HG02852 (cell line): ENCODE results near the gene POMGNT2.
"Not testable (repeated sequence)": the region's sequence is repeated elsewhere in the genome, so short reads cannot be mapped to it uniquely, and the experiment has no call there.

Experiments
- ATAC-seq: cut with Tn5 transposase; IDR thresholded peaks from one replicate; pipeline ENCODE4 v1.9.1; 2021; ENCODE audit warnings: mild to moderate bottlenecking, moderate library complexity; ENCODE audit not compliant: unreplicated experiment

Gene POMGNT2

GRCh38 chr3:43048470-43048869, 57.4 kb downstream of the POMGNT2 start:
- ATAC-seq: no peak

- no peak for ATAC-seq
Measured at GRCh38 chr3:43046583-43046982, 59.3 kb downstream of the POMGNT2 start.

DNA sequence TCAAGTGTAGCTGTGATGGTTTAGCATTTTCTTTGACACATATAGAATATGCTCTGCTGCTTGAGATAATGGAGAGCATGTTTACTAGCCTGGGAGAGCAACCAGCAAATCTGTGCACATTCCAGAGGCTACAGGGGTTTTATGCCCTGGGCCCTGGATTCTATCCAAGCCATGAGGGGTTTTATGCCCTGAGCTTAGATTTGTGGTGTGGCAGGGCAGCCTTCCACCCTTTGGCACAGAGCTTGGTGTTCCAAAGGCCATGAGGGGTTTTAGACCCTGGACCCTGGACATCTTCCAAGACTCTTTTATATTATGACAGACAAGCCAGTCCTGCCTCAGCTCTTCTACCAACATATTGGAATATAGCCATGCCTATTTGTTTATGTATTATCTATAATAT, 60.8 kb downstream of the POMGNT2 start:
- not testable (repeated sequence) for ATAC-seq

DNA sequence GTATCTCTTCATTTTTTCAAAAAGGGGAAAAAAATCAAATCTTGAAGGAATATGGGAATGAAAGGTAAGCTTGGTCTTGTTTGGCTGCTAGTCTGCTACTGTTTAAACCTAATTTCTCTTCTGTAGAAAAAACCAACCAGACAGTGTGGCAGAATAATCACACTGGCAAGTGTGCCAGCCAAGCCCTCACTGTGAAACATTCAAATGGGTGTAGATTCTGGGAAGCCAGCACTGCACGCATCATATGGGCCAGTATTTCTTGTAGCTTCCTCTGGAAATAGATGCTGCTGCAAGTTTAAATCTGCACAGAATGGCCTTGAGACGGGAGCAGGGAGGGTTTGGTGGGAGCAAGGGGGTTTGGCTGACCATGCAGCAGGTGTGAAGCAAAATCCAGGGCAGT, 62.1 kb downstream of the POMGNT2 start:
- ATAC-seq: no peak

DNA sequence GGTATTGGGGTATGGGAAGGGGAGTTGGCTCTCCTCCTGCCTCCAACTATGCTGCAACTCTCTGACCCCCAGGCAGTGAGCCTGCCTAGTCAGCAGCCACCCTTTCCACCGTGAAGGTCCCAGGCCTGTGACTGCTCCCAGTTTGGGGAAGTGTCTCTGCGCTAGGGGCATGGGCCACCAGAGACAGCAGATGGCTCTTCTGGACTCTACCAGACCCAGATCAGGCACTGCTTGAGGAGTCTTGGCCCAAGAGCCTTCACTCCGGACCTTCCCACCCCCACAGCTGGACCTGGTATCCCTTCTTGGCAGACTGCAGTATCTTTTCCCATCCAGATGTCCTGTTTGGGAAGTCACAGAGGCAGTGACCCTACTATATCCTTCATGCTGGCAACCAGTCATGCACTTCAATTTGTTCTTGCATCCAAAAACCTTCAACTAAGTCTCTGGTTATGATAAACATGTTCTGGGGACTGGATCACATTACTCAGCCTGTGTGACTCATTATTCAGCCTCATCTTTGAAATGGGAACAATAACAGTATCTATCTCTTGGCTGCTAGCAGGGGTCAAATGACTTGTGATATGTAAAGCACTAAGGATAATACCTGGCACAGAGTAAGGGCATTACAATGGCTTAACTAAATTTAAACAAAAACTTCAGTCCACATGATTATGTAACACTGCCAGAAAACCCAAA, 62.7 kb downstream of the POMGNT2 start:
- ATAC-seq: no peak

DNA sequence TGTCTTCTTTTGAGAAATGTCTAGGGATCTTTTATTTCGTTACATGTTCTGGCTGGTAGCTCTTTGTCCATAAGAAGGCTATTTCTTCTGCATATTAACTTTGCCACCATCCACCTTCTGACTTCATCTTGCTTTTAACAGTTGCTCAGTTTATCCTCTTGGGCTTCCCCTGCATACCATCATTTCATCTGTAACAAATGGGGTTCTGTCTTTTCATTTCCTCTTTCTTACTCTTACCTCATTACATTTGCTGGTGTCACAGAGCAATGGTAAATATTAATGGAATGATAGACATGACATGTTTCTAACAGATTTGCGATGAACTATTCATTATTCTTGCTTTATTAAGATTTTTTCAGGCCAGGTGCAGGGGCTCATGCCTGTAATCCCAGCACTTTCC, 64.4 kb downstream of the POMGNT2 start:
- ATAC-seq: no peak

DNA sequence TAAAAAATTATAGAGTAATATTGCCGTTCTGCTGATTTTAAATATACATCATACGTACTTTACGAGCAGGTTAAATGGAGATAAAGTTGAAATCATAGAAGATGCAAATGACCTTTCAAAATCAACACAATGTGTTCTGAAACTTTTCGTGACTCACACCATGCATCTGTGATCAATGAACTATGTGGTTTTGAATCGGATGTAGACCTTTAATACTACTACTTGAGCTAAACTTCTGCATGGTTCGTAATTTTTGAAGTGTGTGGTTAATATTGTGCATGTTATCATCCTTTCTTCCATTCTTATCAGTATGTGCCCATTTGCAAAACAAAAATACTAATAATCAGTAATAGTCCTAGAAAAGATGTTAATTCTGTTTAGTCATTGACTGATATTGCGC, 67.9 kb downstream of the POMGNT2 start:
- ATAC-seq: no peak

GRCh38 chr3:43036621-43037423, 69.1 kb downstream of the POMGNT2 start:
- ATAC-seq: no peak

- no peak for ATAC-seq
Measured at GRCh38 chr3:43035801-43036365, 70.0 kb downstream of the POMGNT2 start.

- ATAC-seq: no peak
Measured at GRCh38 chr3:43034911-43035310, 71.0 kb downstream of the POMGNT2 start.

- ATAC-seq: no peak
Measured at GRCh38 chr3:43034200-43034599, 71.7 kb downstream of the POMGNT2 start.

DNA sequence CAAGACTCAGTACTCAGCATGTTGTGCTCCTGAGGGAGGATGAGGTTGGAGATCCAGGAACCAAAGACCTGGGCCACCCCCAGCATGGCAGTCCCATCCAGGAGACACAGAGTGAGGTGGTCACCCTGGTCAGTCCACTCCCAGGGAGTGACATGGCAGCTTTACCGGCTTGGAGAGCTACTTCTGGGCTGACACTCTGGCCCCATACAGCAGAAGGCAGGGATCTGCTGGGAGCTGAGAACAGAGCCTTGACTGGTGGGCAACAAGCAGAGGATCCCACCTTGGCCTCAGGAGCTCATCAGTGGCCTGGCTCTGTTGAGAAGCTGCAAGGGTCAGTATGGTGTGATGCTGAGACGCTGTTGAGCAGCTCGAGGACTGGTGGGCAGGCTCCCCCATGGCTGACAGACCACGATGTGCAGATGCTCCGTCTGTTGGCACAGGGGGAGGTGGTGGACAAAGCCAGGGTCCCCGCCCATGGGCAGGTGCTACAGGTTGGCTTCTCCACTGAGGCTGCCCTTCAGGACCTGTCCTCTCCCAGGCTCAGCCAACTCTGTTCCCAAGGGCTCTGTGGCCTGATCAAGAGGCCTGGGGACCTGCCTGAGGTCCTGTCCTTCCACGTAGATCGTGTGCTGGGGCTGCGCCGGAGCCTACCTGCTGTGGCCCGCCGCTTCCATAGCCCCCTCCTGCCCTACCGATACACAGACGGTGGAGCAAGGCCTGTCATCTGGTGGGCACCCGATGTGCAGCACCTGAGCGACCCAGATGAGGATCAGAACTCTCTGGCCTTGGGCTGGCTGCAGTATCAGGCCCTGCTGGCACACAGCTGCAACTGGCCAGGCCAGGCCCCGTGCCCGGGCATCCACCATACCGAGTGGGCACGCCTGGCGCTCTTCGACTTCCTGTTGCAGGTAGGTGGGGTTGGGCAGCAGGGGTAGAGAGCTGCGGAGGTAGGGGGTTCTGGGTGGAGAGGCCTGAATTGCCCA, 72.9 kb downstream of the POMGNT2 start:
- no peak for ATAC-seq

- ATAC-seq: no peak
Measured at GRCh38 chr3:43031889-43032545, 73.9 kb downstream of the POMGNT2 start.

DNA sequence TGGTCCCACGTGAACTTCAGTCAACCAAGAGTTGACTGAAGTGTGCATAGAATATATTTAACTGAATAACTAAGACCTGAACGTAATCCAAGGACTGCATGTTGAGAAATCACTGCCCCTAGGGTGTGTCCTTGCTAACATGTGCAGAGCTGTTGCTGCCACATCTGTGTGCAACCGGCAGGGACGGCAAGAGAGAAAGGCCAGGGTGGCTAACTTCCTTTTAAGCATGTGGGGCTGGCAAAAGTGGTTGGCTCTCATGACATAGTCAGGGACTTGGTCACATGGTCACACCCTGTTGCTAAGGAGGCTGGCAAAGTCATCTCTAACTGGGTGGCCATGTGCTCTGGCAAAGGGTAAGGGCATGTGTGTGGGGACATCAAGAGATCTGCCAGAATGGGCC, 74.4 kb downstream of the POMGNT2 start:
- ATAC-seq: no peak

DNA sequence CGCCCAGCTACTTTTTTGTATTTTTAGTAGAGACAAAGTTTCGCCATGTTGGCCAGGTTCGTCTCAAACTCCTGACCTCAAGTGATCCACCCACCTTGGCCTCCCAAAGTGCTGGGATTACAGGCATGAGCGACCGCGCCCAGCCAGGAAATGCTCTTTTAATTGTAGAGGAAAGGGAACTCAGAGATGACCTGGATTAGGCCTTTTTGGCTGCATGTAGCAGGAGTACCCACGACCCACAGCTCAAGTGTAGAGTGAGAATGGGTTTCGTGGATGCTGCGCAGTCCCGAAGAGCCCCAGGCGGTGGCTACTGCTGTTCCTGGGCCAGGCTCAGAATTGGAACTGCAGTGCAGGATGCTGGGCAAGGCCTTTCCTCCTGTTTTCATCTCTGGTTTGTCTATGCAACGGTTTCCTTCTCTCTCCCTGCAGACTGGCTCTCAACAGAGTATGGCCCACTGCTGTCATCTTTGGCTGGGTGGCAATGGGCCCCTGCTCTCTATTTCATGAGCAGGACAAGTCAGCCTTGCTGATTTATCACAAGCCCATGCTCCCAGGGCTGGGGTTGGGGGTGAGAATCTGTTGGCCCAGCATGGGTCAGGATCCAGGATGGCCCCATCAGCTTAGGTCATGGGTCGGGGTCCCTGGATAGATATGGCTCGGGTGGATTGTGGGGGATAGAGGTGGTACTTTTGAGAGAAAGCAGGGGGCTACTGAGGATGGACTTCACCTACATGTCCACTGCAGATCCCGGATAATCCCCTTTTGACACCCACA, 75.5 kb downstream of the POMGNT2 start:
- no peak for ATAC-seq
